T-helper 2 cell (primary cell): ENCODE results near the gene ATP5PF.
"Not testable (repeated sequence)": the region's sequence is repeated elsewhere in the genome, so short reads cannot be mapped to it uniquely, and the experiment has no call there.

Source experiments
- DNase-seq, 5 experiments: peaks; one replicate each; pipeline versions ENCODE4 v3.0.0 to v3.0.0-alpha.2; 2012 to 2022

ATP5PF gene

GRCh38 chr21:25721987-25722386, 12.7 kb downstream of the ATP5PF start:
- no peak for DNase-seq

- DNase-seq, result no peak
These were observed 17.1 kb downstream of the ATP5PF start for GRCh38 chr21:25717491-25718147.

- not testable (repeated sequence) for DNase-seq
These were observed 20.6 kb downstream of the ATP5PF start for GRCh38 chr21:25714066-25714465.

GRCh38 chr21:25710550-25710949, 24.2 kb downstream of the ATP5PF start:
- DNase-seq, result no peak

GRCh38 chr21:25709684-25710265, 24.9 kb downstream of the ATP5PF start:
- DNase-seq, result peak in 1 of 5 experiments; percentile 5

GRCh38 chr21:25708467-25709065, 26.1 kb downstream of the ATP5PF start:
- DNase-seq, result peak in 4 of 5 experiments; percentile 5 to 51 (median 20)

GRCh38 chr21:25701529-25701928, 33.2 kb downstream of the ATP5PF start:
- DNase-seq, result no peak

GRCh38 chr21:25700741-25701140, 34.0 kb downstream of the ATP5PF start:
- no peak for DNase-seq

- DNase-seq, result not testable (repeated sequence)
These were observed 39.2 kb downstream of the ATP5PF start for GRCh38 chr21:25695461-25695860.

GRCh38 chr21:25691976-25692375, 42.7 kb downstream of the ATP5PF start:
- DNase-seq, result no peak

- DNase-seq, result no peak
These were observed 45.5 kb downstream of the ATP5PF start for GRCh38 chr21:25689226-25689625.

- DNase-seq, result no peak
These were observed 46.2 kb downstream of the ATP5PF start for GRCh38 chr21:25688275-25689155.

GRCh38 chr21:25687787-25688186, 46.9 kb downstream of the ATP5PF start:
- DNase-seq, result no peak

- no peak for DNase-seq
These were observed 52.3 kb downstream of the ATP5PF start for GRCh38 chr21:25682382-25682781.

- no peak for DNase-seq
These were observed 58.3 kb downstream of the ATP5PF start for GRCh38 chr21:25676451-25676850.
